ENCODE measurements around the gene MTHFD2L.
A peak's percentile ranks its signal among the peaks of the same experiment; 100 is the strongest.

The MTHFD2L gene

GRCh38 chr4:74258963-74259362, 101.0 kb downstream of the MTHFD2L start:
- DNase-seq = no peak

GRCh38 chr4:74260036-74260435, 102.1 kb downstream of the MTHFD2L start:
- no peak for DNase-seq

- DNase-seq = no peak
Measured at GRCh38 chr4:74262522-74262921, 104.6 kb downstream of the MTHFD2L start.

- DNase-seq = no peak
Measured at GRCh38 chr4:74263551-74263950, 105.6 kb downstream of the MTHFD2L start.

GRCh38 chr4:74266081-74266480, 108.2 kb downstream of the MTHFD2L start:
- no peak for DNase-seq

- DNase-seq = no peak
Measured at GRCh38 chr4:74267998-74268606, 110.2 kb downstream of the MTHFD2L start.

GRCh38 chr4:74268643-74269042, 110.7 kb downstream of the MTHFD2L start:
- no peak for DNase-seq

GRCh38 chr4:74278490-74278889, 120.6 kb downstream of the MTHFD2L start:
- DNase-seq = no peak

- no peak for DNase-seq
Measured at GRCh38 chr4:74279716-74280115, 121.8 kb downstream of the MTHFD2L start.

GRCh38 chr4:74282926-74283325, 125.0 kb downstream of the MTHFD2L start:
- DNase-seq = no peak

- DNase-seq = no peak
Measured at GRCh38 chr4:74283614-74284013, 125.7 kb downstream of the MTHFD2L start.

GRCh38 chr4:74284053-74284452, 126.1 kb downstream of the MTHFD2L start:
- DNase-seq = no peak

GRCh38 chr4:74287164-74287563, 129.2 kb downstream of the MTHFD2L start:
- no peak for DNase-seq

- no peak for DNase-seq
Measured at GRCh38 chr4:74287791-74288190, 129.9 kb downstream of the MTHFD2L start.

GRCh38 chr4:74291471-74291870, 133.6 kb downstream of the MTHFD2L start:
- no peak for DNase-seq

- no peak for DNase-seq
Measured at GRCh38 chr4:74292111-74292870, 134.4 kb downstream of the MTHFD2L start.

- DNase-seq = no peak
Measured at GRCh38 chr4:74293558-74293957, 135.6 kb downstream of the MTHFD2L start.

GRCh38 chr4:74294681-74295080, 136.8 kb downstream of the MTHFD2L start:
- DNase-seq = no peak

GRCh38 chr4:74297539-74297938, 139.6 kb downstream of the MTHFD2L start:
- DNase-seq = no peak

GRCh38 chr4:74304095-74304625, 146.2 kb downstream of the MTHFD2L start:
- no peak for DNase-seq

- no peak for DNase-seq
Measured at GRCh38 chr4:74305000-74305399, 147.1 kb downstream of the MTHFD2L start.

- DNase-seq = no peak
Measured at GRCh38 chr4:74307170-74307569, 149.3 kb downstream of the MTHFD2L start.

GRCh38 chr4:74308215-74308614, 150.3 kb downstream of the MTHFD2L start, which contains the start of gene EPGN:
Gene EPGN, plus strand, starts transcription at chr4:74308470. Its CDS starts 64 bp downstream, at chr4:74308534.
- DNase-seq = peak; percentile 5

- no peak for DNase-seq
Measured at GRCh38 chr4:74309223-74309622, 151.3 kb downstream of the MTHFD2L start.

Measured in CD4-positive, alpha-beta T cell treated with Interleukin-17A for 1 hour (primary cell).